Metanephros (tissue), 2 donors: Measurements from ENCODE around the gene SCD. TPM values are rescaled to one million over a fixed set of nuclear protein-coding genes. Genes with fewer than 3 reads are reported as not detected.

Source experiments
- small RNA-seq: library from RNA; depleted of rRNA; stranded (forward); fragments of <200 nt; gene quantifications from one replicate; pipeline ENCODE3, GENCODE V24; 2014; ENCODE audit warnings: low replicate concordance
- total RNA-seq: library from RNA; depleted of rRNA; stranded (reverse); fragments of >200 nt; gene quantifications from one replicate; pipeline ENCODE4 v1.2.3, GENCODE V29; 2014

The SCD gene
- total RNA-seq: 15.6 TPM

DNA sequence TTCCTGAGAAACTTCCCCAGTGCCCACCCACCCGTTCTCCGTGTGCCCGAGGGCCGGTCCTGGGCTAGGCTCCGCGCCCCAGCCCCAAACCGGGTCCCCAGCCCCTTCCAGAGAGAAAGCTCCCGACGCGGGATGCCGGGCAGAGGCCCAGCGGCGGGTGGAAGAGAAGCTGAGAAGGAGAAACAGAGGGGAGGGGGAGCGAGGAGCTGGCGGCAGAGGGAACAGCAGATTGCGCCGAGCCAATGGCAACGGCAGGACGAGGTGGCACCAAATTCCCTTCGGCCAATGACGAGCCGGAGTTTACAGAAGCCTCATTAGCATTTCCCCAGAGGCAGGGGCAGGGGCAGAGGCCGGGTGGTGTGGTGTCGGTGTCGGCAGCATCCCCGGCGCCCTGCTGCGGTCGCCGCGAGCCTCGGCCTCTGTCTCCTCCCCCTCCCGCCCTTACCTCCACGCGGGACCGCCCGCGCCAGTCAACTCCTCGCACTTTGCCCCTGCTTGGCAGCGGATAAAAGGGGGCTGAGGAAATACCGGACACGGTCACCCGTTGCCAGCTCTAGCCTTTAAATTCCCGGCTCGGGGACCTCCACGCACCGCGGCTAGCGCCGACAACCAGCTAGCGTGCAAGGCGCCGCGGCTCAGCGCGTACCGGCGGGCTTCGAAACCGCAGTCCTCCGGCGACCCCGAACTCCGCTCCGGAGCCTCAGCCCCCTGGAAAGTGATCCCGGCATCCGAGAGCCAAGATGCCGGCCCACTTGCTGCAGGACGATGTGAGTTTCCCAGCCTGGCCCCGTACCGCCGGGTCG lies at the start of gene SCD:
SCD (plus strand) TSS at position 469 of the 803 bp plus-strand sequence; CDS start at position 741, 272 bp downstream.

GRCh38 chr10:100330079-100330478 lies 17.0 kb upstream of the SCD start, which contains the start of gene PKD2L1:
PKD2L1 (minus strand) TSS chr10:100330228; CDS start chr10:100330103, 125 bp downstream.

Small RNA genes within 50 kb of the gene (small RNA-seq; reads per million reads assigned to genes)
- not detected for gene RF00019

Other genes starting within 250 kb of the SCD start
- gene ERLIN1, start 161.2 kb upstream of the SCD start, total RNA-seq: 28.0 TPM
- 18.6 TPM for gene CHUK, start 117.6 kb upstream of the SCD start, total RNA-seq
- gene CWF19L1, start 79.6 kb upstream of the SCD start, total RNA-seq: 24.8 TPM
- 16.9 TPM for gene BLOC1S2, start 60.6 kb upstream of the SCD start, total RNA-seq
- gene PKD2L1, start 17.0 kb upstream of the SCD start, total RNA-seq: not detected
- 0.29 TPM for gene WNT8B, start 115.8 kb downstream of the SCD start, total RNA-seq
- gene SEC31B, start 172.6 kb downstream of the SCD start, total RNA-seq: 8.7 TPM
- 158 TPM for gene NDUFB8, start 182.6 kb downstream of the SCD start, total RNA-seq
- gene HIF1AN, start 188.7 kb downstream of the SCD start, total RNA-seq: 19.4 TPM